ENCODE data around the gene CCNB2. TPM values are rescaled to one million over a fixed set of nuclear protein-coding genes. Genes with fewer than 3 reads are reported as not detected.

CCNB2 gene
- total and polyA plus RNA-seq, 2 of the 8 experiments (the other 6 are each of a cell fraction or from before 2014, with no cell fraction given): 70.7 to 92.1 TPM

GRCh38 chr15:59140422-59141226 lies 35.7 kb downstream of the CCNB2 start (continued):
- TF ChIP-seq CTBP2 (IDR thresholded peaks at IDR 0.05; ENCODE audit: borderline replicate concordance, insufficient read depth, insufficient read length, low read length): no peak
- no peak for TF ChIP-seq SUZ12 (IDR thresholded peaks at IDR 0.05; ENCODE audit: low read length)
- no peak for TF ChIP-seq TAF1 (IDR thresholded peaks at IDR 0.05; ENCODE audit: low read depth, low read length)
- TF ChIP-seq SP4 (IDR thresholded peaks at IDR 0.05; ENCODE audit: low read length): no peak
